Fibroblast of skin of left quadriceps (primary cell): ENCODE results near the gene NCLN.
A peak's percentile ranks its signal among the peaks of the same experiment; 100 is the strongest.
"Not testable (repeated sequence)": the region's sequence is repeated elsewhere in the genome, so short reads cannot be mapped to it uniquely, and the experiment has no call there.

Experiments
- DNase-seq, 2 experiments: peaks; one replicate each; pipeline ENCODE4 v3.0.0-alpha.2; 2013; ENCODE audit warnings: low read depth in 2 of 2

The NCLN gene

DNA sequence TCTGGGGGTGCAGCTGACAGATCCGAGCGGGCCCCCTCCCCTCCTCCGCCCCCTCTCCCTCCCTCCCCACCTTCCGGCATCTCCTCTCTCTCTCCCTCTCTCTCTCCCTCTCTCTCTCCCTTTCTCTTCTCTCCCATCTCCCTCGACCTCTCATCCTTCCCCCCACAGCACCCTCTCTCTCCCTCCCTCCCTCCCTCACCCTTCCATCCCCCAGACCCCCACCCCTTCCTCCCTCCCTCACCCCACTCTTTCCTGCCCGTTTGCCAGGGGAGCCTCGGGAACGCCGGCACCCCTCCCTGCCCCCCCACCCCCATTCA, 39.4 kb downstream of the NCLN start:
- no peak for DNase-seq

DNA sequence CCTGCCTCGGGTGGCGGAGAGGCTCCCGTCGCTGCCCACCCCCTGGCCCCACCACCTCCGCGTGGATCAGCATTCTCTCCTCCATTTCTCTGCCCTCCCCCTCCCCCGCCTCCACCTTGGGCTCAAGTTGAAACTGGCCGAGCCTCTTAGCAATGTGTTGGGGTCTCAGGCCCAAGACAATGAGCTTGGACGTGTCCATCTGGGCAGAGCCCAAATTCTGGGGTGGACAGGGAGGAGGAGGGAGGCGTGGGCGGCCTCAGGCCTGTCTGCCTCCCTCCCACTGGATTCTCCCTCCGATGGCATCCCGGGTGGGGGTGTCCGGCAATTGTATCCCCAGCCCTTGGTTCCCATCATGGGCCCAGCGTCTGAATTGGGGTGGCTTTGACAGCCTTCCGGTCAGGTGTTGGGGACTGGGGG, 40.0 kb downstream of the NCLN start:
- DNase-seq, result no peak

DNA sequence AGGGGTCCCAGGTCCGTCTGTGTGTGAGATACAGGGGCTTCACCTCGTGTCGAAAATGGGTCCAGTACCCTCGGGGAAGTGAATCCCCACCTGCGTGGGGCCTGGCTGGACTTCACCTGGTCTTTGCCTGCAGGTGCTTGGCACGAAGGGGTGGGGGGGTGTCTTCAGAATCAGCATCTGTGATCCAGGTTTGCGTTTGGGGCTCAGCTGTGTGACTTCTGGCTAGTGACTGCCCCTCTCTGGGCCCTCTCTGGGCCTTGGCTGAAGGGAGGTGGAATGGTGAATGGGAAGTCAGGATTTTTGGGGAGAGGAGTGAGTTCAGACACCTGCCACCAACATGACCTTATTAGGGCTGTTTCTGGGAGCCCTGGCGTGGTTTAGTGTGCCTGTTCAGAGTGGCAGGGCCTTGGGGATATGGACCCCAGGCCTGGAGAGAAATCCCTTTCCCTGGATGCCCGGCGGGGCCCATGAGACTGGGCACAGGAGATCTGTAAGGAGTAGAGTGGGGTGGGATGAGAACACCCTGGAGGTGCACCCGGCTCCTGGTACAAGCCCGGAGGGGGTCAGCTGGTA, 41.4 kb downstream of the NCLN start:
- no peak for DNase-seq

DNA sequence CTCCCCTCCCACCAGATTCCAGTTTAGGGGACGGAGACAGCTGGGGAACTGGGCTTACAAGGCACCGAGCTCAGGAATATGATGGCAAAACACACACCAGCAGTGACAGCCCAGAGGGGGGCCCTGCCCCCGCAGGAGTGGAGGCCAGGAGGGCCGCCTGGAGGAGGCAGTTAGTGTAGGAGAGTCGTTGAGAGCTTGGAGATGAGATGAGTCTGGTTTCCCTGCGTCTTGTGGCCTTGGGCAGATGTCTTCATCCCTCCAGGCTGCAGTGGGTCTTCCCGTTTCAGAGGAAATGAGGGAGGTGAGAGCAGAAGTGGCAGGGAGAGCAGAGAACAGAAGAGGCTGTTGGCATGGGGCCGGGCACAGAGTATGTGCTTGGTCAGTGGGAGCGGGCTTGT, 43.6 kb downstream of the NCLN start:
- no peak for DNase-seq

DNA sequence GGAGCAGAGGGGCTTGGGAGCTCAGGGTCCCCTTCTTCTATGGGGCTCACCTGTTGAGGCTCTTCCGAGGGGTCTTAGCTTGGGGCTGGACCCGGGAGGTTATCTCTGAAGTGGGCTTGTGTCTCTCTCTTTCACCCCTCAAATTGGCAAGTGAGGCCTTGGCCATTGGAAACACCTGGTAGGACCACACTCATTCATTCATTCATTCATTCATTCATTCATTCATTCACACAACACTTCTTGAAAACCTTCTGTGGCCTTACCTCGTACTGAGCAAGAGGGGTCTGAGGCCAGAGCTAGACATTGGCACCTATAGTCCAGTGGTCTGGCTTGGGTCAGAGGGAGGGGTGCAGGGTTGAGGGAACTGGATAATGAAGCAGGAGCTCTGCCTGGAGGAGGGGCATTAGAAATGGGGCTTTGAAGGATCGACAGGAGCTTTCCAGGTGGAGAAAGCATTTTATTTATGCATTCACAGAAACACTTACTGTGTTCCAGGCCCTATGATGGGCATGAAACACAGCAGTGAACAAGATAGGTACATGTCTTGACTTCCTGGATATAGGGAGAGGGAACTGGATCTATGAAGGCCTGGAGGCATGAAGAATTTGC, 44.3 kb downstream of the NCLN start:
- DNase-seq, result no peak

DNA sequence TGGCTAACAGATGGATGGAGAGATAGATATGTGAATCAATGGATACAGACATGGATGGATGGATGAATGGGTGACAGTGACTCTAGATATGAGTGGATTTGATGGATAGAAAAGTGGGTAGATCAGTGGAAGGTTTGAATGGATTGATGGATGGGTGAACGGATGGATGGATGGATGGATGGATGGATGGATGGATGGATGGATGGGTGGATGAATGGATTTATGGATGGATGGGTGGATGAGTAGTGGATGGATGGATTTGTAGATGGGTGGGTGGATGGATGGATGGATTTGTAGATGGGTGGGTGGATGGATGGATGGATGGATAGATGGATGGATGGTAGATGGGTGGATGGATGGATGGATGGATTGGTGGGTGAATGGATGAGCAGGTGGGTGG, 45.6 kb downstream of the NCLN start:
- DNase-seq, result no peak

DNA sequence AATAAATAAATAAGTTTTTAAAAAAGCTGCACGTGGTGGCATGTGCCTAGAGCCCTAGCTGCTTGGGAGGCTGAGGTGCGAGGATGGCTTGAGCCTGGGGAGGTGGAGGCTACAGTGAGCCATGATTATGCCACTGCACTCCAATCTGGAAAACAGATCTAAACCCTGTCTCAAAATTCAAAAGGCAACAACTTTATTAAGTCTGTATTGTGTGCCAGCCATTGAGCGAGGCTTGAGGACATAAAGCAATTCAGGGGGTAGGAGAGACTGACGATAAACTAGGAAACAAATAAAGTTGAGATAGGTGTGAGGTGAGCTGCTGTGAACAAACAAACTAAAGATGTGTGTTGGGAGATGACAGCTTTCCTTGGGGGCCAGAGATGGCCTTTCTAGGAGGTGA, 47.4 kb downstream of the NCLN start:
- no peak for DNase-seq

DNA sequence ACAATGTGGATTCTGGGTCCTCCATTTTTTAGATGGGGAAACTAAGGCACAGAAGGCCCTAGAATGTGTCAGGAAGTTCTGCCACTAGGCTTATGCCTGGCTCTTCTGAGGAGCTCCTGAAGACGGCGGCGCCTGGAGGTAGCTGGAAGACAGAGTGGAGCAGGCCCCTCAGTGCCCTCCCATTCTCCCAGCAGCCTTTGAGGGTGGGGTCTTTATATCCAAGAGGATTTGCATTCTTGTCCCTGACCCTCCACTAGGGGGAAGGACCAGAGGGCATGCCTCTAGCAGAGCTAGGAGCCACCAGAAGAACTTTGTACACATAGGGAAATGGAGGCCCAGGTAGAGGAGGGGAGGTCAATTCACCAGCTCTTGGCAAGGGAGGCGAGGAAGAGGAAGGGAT, 48.1 kb downstream of the NCLN start:
- DNase-seq, result no peak

DNA sequence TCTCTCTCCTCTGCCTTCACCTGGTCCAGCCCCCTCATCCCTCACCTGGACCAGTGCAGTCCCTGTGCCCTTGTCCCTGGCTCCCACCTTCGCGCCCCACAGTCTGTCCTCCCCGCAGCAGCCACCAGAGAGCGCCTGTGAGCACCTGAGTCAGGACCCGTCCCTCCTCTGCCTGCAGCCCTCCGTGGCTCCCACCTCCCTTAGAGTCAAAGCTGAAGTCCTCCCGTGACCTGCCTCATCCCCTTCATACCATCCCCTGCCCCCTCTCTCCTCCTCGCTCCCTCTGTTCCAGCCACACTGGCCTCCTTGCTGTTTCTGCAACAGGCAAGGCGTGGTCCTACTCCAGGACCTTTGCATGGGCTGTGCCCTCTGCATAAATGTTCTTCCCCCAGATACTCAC, 49.1 kb downstream of the NCLN start:
- DNase-seq, result no peak

DNA sequence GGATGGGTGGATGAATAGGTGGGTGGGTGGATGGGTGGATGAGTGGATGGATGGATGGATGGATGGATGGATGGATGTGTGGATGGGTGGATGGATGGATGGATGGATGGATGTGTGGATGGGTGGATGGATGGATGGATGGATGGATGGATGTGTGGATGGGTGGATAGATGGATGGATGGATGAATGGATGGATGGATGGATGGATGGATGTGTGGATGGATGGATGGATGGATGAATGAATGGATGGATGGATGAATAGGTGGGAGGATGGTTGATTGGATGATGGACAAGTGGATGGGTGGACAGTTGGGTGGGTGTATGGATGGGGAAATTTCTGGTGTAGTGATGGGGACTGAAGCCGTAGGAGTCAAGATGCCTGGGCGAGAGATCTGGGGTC, 49.9 kb downstream of the NCLN start:
- DNase-seq, result not testable (repeated sequence)

DNA sequence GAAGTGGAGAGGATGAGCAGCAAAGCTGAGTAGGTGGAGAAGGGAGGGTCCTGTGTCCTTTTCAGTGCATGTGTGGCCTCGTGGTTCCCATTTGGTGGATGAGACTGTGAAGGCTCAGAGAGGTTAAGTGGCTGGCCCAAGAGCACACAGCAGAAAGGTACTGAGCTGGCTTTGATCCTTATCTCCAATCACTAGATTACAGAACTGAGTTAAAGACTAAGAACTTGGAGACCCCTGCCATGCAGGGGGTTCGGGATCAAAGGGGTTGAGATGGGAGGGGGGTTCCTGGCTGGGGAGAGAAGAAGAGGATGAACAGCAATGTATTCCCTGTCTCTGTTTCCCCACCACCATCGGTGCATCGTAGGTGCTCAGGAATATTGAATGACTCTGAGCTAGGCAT, 50.5 kb downstream of the NCLN start:
- no peak for DNase-seq

DNA sequence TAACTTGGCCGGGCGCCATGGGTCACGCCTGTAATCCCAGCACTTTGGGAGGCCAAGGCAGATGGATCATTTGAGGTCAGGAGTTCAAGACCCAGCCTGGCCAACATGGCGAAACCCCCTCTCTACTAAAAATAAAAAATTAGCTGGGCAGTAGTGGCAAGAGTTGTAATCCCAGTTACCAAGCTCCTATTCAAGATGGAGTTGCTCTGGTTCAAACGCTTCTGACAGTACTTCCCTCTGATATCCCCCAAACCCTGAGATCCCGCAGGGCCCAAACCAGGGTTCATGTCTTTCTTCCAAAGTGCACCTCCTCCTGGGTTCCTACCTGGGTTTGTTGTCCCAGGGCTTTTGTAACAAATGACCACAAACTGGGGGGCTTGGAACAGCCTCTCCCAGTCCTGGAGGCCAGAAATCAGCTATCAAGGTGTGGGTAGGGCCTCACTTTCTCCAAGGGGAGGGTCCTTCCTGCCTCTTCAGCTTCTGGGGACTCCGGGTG, 52.4 kb downstream of the NCLN start:
- no peak for DNase-seq

DNA sequence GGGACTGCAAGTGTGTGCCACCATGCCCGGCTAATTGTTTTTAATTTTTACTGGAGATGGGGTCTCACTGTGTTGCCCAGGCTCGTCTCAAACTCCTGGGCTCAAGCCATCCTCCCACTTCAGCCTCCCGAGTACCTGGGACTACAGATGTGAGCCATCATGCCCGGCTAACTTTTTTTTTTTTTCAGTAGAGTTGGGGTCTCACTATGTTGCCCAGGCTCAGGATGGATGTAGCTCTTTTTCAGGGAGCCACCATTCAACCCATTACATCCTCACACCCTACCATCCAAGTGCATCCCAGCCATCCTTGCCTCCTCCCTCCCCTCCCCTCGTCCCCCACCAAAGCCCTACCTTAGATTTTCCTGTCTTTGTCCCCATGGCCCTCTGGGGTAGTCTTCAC, 53.6 kb downstream of the NCLN start:
- DNase-seq, result no peak

DNA sequence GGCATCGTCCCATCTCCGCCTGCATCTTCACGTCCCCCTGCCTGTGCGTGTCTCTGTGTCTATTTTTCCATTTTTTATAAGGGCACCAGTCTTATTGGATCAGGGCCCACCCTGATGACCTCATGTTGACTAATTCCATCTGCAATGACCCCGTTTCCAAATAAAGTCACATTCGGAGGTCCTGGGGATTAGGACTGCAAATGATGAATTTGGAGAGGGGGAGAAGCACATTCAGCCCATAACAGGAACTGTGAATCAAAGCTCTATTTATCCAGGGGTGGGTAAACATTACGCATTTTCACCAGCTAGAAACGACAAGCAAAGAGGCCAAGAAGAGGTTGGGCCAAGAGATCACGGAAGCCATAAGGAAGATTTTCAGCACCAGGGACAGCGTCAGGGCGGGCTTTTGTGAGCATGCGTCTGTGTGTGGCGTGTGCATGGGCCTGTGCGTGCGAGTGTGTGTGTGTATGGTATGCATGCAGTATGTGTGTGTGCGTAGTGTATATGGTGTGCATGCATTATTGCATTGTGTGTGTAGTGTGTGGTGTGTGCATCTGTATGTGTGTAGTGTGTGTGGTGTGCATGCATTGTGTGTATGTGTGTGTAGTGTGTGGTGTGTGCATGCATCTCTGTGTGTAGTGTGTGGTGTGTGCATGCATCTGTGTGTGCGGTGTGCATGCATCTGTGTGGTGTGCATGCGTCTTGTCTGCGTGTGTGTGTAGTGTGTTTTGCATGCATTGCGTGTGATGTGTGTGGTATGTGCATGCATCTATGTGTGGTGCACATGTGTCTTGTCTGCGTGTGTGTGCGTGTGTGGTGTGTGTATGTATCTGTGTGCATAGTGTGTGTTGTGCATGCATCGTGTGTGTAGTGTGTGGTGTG, 58.3 kb downstream of the NCLN start:
- DNase-seq, result peak; percentile 15 to 19

DNA sequence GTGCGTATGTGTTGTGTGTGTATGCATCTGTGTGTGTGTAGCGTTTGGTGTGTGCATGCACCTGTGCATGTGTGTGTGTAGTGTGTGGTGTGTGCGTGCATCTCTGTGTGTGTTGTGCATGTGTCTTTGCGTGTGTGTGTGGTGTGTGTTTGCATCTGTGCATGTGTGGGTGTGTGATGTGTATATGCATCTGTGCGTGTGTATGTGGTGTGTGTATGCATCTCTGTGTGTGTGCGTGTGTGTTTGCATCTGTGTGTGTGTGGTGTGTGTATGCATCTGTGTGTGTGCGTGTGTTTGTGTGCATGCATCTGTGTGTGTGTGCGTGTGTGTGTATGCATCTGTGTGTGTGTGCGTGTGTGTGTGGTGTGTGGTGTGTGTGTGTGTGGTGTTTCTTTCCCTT, 59.3 kb downstream of the NCLN start:
- no peak for DNase-seq

DNA sequence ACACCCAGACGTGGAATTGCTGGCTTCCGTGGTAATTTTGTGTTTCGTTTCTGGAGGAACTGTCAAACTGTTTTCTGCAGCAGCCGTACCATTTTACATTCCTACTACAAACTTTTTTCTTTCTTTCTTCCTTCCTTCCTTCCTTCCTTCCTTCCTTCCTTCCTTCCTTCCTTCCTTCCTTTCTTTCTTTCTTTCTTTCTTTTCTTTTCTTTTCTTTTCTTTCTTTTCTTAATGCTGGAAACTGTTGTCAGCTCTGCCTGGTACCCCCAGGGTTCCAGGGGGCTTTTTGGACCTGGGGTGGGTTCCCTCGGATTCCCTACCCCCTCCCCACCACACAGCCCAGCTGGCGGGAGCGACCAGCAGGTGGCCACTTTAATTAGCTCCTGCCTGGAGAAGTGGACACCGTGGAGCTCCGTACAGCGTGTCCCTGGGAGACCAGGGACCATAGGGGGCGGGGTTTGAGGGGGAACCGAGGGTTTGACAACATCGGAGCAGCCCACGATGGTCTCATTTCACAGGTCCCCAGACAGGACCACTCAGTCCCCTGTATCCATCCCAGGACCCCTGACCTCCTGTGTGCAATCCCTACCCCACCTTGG, 63.1 kb downstream of the NCLN start:
- no peak for DNase-seq

DNA sequence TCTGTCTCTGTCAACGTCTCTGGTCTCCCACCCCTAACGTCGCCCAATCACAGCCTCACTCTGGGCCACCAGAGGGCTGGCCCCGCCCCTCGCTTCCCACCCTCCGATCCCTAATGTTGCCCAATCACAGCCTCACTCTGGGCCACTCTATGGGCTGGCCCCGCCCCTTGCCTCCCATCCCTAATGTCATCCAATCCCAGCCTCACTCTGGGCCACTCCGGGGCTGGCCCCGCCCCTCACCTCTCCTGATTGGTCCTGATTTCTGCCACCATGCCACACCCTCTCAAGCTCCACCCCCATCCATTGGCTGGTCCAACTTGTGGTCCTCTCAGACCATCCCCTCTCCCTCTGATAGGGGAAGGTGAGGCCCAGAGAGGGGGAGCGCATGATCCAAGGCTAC, 63.7 kb downstream of the NCLN start:
- DNase-seq, result no peak

DNA sequence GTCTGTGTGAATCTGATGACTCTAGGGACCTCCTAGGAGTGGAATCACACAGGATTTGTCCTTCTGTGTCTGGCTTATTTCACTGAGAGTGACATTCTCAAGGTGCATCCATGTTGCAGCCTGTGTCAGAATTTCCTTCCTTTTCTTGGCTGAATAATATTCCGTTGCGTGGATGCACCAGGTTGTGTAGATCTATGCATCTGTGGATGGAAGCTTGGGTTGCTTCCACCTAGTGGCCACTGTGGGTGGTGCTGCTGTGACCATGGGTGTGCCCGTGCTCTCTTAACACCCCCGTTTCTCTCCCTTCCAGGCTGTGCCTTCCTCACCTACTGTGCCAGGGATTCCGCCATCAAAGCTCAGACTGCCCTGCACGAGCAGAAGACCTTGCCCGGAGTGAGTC, 64.9 kb downstream of the NCLN start:
- no peak for DNase-seq

DNA sequence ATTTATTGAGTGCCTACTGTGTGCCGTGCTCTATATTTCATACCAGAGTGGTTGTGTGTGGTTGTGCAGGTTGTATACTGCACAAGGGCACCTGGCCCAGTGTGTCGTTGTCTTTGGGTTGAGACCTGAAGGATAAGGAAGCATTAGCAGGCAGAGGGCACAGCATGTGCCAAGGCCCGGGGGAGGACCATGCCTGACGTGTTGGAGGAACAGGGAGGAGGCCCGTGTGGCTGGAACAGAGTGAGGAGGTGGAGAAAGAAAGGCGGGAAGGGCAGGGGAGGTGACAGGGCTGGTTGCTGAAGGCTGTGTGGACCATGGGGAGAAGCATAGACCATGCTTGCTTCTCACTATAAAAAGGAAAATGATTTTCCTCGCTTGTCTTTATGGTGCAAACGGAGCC, 65.5 kb downstream of the NCLN start:
- no peak for DNase-seq

DNA sequence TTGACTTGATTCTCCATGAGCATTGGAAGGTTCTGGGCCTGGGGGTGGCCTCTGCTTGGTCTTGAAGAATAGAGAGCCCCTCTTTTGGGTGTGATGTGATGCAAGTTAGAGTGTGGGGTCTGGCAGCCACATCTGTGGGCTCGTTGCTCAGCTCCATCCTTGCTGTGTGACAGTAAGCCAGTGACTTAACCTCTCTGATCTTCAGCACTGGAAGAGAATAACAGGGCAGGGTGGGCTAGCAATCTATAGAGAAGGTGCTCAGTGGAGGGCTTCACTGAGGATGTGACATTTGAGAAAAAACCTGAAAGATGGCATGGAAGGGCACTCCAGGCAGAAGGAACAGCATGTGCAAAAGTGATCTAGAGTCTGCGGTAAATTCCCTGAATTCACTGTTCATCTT, 66.9 kb downstream of the NCLN start:
- no peak for DNase-seq

DNA sequence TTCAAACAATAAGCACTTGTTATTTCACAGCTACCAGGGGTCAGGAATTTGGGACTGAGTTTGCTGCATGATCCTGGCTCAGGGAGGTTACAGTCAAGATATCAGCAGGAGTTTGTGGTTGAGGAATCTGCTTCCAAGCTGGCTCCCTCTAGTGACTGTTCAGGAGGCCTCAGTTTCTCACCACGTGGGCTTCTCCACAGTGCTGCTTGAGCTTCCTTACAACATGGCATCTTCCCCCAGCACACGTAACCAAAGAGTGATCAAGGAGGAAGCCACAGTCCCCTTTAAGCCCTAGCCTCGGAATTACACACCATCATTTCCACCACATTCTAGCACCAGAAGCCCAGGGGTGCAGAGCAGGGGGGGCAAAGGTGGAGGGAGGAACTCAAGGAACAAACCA, 67.5 kb downstream of the NCLN start:
- DNase-seq, result no peak

DNA sequence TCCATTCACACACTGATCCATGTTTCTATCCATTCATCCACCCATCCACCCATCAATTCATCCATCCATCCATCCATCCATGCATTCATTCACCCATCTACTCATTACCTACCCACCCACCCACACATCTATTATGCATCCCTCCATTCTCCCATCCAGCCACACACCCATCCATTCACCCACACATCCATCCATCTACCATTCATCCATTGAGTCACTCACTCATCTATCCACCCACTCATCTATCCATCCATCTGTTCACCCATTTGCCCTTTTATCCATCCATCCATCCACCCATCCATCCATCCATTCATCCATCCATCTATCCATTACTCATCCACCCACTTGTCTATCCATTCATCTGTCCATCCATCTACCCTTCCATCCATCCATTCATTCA, 68.8 kb downstream of the NCLN start:
- no peak for DNase-seq

DNA sequence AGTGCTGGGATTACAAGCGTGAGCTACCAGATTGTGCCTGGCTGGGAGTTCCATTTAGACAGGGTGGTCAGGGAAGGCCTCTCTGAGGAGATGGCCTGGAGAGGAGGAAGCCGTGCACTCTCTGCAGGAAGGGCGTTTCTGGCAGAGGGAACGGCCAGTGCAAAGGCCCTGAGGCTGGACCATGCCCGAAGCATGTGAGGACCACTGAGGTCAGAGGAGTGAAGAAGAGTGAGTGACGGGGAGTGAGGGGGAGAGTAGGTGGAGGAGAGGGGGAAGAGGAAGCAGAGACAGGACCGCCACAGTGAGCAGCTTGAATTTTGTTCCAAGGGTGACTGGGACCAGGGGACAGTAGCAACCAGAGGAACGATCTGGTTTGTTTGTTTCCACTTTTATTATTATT, 71.3 kb downstream of the NCLN start:
- no peak for DNase-seq
